Fibroblast of lung (primary cell): ENCODE data around the gene BCKDHB. TPM values are rescaled to one million over a fixed set of nuclear protein-coding genes. Genes with fewer than 3 reads are reported as not detected.

Source experiments
- DNase-seq, 2 donors: peaks; one replicate each; pipeline versions ENCODE4 v3.0.0 to v3.0.0-alpha.2; 2010; ENCODE audit warnings: low read depth in 2 of 2
- H2AFZ ChIP-seq: 2 replicates; pipeline ENCODE4 v1.5.1; 2012; ENCODE audit warnings: low read length, control low read depth, inconsistent platforms
- H3K27ac ChIP-seq: 2 replicates; pipeline ENCODE4 v1.5.1; 2011; ENCODE audit warnings: low read length, control low read depth; ENCODE audit not compliant: insufficient read depth
- H3K27me3 ChIP-seq: 2 replicates; pipeline ENCODE4 v1.5.1; 2011; ENCODE audit warnings: mild to moderate bottlenecking, low read length; ENCODE audit not compliant: control insufficient read depth, insufficient read depth
- H3K36me3 ChIP-seq: 2 replicates; pipeline ENCODE4 v1.5.1; 2011; ENCODE audit warnings: low read length; ENCODE audit not compliant: control insufficient read depth, insufficient read depth
- H3K4me1 ChIP-seq: 2 replicates; pipeline ENCODE4 v1.5.1; 2011; ENCODE audit warnings: low read length; ENCODE audit not compliant: control insufficient read depth, insufficient read depth; ENCODE audit errors: extremely low read depth
- H3K4me2 ChIP-seq: 2 replicates; pipeline ENCODE4 v1.5.1; 2011; ENCODE audit warnings: low read length, control low read depth; ENCODE audit not compliant: insufficient read depth; ENCODE audit errors: extremely low read depth
- H3K4me3 ChIP-seq, 4 experiments: fragments of 200-600 bp in 1 of 4; sonication (generic) in 1 of 4; replicated peaks in 1 of 4; 2 replicates each; pipeline ENCODE4 v1.5.1; 2011 to 2016; ENCODE audit warnings: low read length in 4 of 4, low read depth in 3 of 4, mild to moderate bottlenecking in 3 of 4, control low read depth in 2 of 4, inconsistent platforms in 1 of 4, mixed read lengths in 1 of 4; ENCODE audit not compliant: insufficient read depth in 1 of 4; ENCODE audit errors: control extremely low read depth in 1 of 4
- H3K79me2 ChIP-seq: 2 replicates; pipeline ENCODE4 v1.5.1; 2012; ENCODE audit warnings: mild to moderate bottlenecking, low read length, inconsistent platforms; ENCODE audit not compliant: control insufficient read depth, insufficient read depth
- H3K9ac ChIP-seq: 2 replicates; pipeline ENCODE4 v1.5.1; 2011; ENCODE audit warnings: mild to moderate bottlenecking, low read length, control low read depth; ENCODE audit not compliant: insufficient read depth
- H3K9me3 ChIP-seq: 2 replicates; pipeline ENCODE4 v1.5.1; 2012; ENCODE audit warnings: low read depth, low read length; ENCODE audit not compliant: control insufficient read depth, insufficient read depth
- H4K20me1 ChIP-seq: 2 replicates; pipeline ENCODE4 v1.5.1; 2011; ENCODE audit warnings: low read length; ENCODE audit not compliant: control insufficient read depth, insufficient read depth; ENCODE audit errors: extremely low read depth
- CTCF ChIP-seq, 2 donors: IDR thresholded peaks in 1 of 2; conservative IDR thresholded peaks in 1 of 2; 1 replicate in 1 of 2; 2 replicates in 1 of 2; pipeline ENCODE4 v1.5.1; 2011 to 2012; ENCODE audit warnings: low read length in 2 of 2, control low read depth in 1 of 2, inconsistent platforms in 1 of 2, low read depth in 1 of 2, mild to moderate bottlenecking in 1 of 2
- EZH2 ChIP-seq: IDR thresholded peaks from 2 replicates; pipeline ENCODE4 v1.5.1; 2012; ENCODE audit warnings: low read length, control low read depth, mild to moderate bottlenecking; ENCODE audit errors: missing control alignments
- polyA plus RNA-seq, 2 donors: library from polyadenylated mRNA; depleted of rRNA in 1 of 2; stranded (reverse) in 1 of 2; unstranded in 1 of 2; fragments of >200 nt; gene quantifications; 2 replicates each; pipeline ENCODE4 v1.2.1, GENCODE V29; 2011 to 2012; ENCODE audit warnings: missing spikeins in 1 of 2
- total RNA-seq: library from RNA; depleted of rRNA; stranded (reverse); fragments of >200 nt; gene quantifications from 2 replicates; pipeline ENCODE4 v1.2.1, GENCODE V29; 2014

BCKDHB gene
- total and polyA plus RNA-seq, 2 donors (not counting 1 experiment from before 2014, with no cell fraction given) = 8.3 to 16.2 TPM

- Histone ChIP-seq H3K4me1 (no peaks in the 10 kb centered on the region), H3K79me2 (no peaks in the 10 kb centered on the region), H3K4me2 (no peak overlapping the region), H2AFZ (no peak overlapping the region), H3K36me3 (no peaks in the 10 kb centered on the region), H4K20me1 (no peaks in the 10 kb centered on the region), H3K9me3 (no peaks in the 10 kb centered on the region), H3K4me3 (no peak overlapping the region), H3K27me3 (no peaks in the 10 kb centered on the region), H3K27ac (no peak overlapping the region), H3K9ac (no peak overlapping the region)
- TF ChIP-seq EZH2 (no peak), CTCF (conservative IDR thresholded peaks at IDR 0.05 in 1 of 2, IDR thresholded peaks at IDR 0.05 in 1 of 2; ENCODE audit: low read depth in 1 of 2, low read length in 2 of 2) (peak in 1 of 2 donors; percentile 14)
- DNase-seq = peak in 1 of 2 donors; percentile 5
Measured at GRCh38 chr6:80316686-80317231, 210.3 kb downstream of the BCKDHB start.

GRCh38 chr6:80319196-80319595, 212.7 kb downstream of the BCKDHB start:
- TF ChIP-seq CTCF (conservative IDR thresholded peaks at IDR 0.05 in 1 of 2, IDR thresholded peaks at IDR 0.05 in 1 of 2; ENCODE audit: low read depth in 1 of 2, low read length in 2 of 2) (no peak), EZH2 (no peak)
- H3K4me2 ChIP-seq = no peak overlapping the region
- no peaks in the 10 kb centered on the region for H3K4me1 ChIP-seq
- no peaks in the 10 kb centered on the region for H3K27me3 ChIP-seq
- no peak overlapping the region for H3K9ac ChIP-seq
- no peak overlapping the region for H3K27ac ChIP-seq
- H3K36me3 ChIP-seq = no peaks in the 10 kb centered on the region
- no peak overlapping the region for H3K4me3 ChIP-seq
- H2AFZ ChIP-seq = no peak overlapping the region
- no peaks in the 10 kb centered on the region for H4K20me1 ChIP-seq
- DNase-seq = peak; percentile 18 to 28
- no peaks in the 10 kb centered on the region for H3K9me3 ChIP-seq
- no peaks in the 10 kb centered on the region for H3K79me2 ChIP-seq

GRCh38 chr6:80321011-80321410, 214.5 kb downstream of the BCKDHB start:
- H3K9ac ChIP-seq = no peak overlapping the region
- no peaks in the 10 kb centered on the region for H3K79me2 ChIP-seq
- H3K27me3 ChIP-seq = no peaks in the 10 kb centered on the region
- H2AFZ ChIP-seq = no peak overlapping the region
- H3K36me3 ChIP-seq = no peaks in the 10 kb centered on the region
- no peak overlapping the region for H3K4me2 ChIP-seq
- TF ChIP-seq CTCF (conservative IDR thresholded peaks at IDR 0.05 in 1 of 2, IDR thresholded peaks at IDR 0.05 in 1 of 2; ENCODE audit: low read depth in 1 of 2, low read length in 2 of 2) (no peak), EZH2 (no peak)
- H3K4me3 ChIP-seq = no peak overlapping the region
- peak in 1 of 2 donors; percentile 6 for DNase-seq
- H3K4me1 ChIP-seq = no peaks in the 10 kb centered on the region
- H3K9me3 ChIP-seq = no peaks in the 10 kb centered on the region
- no peak overlapping the region for H3K27ac ChIP-seq
- H4K20me1 ChIP-seq = no peaks in the 10 kb centered on the region
